ENCODE measurements around the gene CNTN5. TPM values are rescaled to one million over a fixed set of nuclear protein-coding genes. Genes with fewer than 3 reads are reported as not detected.

CNTN5 gene
- total and polyA plus RNA-seq, 2 donors (not counting 1 experiment from before 2014, with no cell fraction given): not detected

DNA sequence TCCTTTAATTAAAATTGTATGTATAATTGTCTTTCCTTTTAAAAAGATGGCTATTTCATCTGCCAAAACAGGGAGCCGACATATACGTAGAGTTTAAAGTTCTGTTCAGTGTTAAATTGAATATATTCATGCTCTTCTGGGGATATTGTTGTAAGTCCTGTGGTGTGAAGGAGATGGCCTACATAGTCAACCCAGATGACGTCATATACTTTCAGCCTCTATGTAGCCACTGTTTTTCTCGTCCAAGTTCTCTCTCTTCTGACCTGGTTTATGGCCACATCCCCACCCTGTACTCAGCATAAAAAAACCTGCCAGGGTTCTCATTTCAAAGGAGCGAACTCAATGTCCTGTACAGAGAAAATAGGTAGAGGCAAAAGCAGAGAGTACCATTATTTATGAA is 1156.9 kb downstream of the CNTN5 start:
- Histone ChIP-seq H2AFZ (ENCODE audit: insufficient read depth, low read depth, low read length, poor library complexity, severe bottlenecking) (no peak overlapping the region), H3K9me3 (ENCODE audit: control extremely low read depth in 1 of 3, control insufficient read depth in 2 of 3, insufficient read depth in 1 of 3, low read length in 2 of 3) (peaks cover 0 to 1% (median 0%) of the 10 kb centered on the region in 3 donors), H3K27me3 (replicated peaks in 1 of 4; ENCODE audit: control extremely low read depth in 1 of 4, control insufficient read depth in 3 of 4, insufficient read depth in 4 of 4, low read length in 3 of 4) (no peaks in the 10 kb centered on the region), H3K4me1 (ENCODE audit: control insufficient read depth in 2 of 2, insufficient read depth in 2 of 2, low read length in 2 of 2) (no peaks in the 10 kb centered on the region), H3K9ac (ENCODE audit: low read length) (no peak overlapping the region), H4K20me1 (ENCODE audit: control insufficient read depth, insufficient read depth, low read length, poor library complexity, severe bottlenecking) (no peaks in the 10 kb centered on the region), H3K36me3 (replicated peaks in 1 of 2; ENCODE audit: control extremely low read depth in 1 of 2, control insufficient read depth in 1 of 2, extremely low read depth in 1 of 2, insufficient read depth in 2 of 2, low read length in 1 of 2) (no peaks in the 10 kb centered on the region), H3K4me2 (replicated peaks; ENCODE audit: low read depth, low read length, poor library complexity, severe bottlenecking) (no peak overlapping the region), H3K79me2 (ENCODE audit: control insufficient read depth, insufficient read depth, low read length) (no peaks in the 10 kb centered on the region), H3K27ac (ENCODE audit: low read length in 2 of 2) (no peak overlapping the region), H3K4me3 (ENCODE audit: control extremely low read depth in 1 of 5, extremely low read depth in 1 of 5, insufficient read depth in 1 of 5, low read depth in 2 of 5, low read length in 4 of 5) (no peak overlapping the region)
- no peaks in the 10 kb centered on the region for H3K27me3 Mint-ChIP-seq
- DNase-seq: no peak
- intact Hi-C loops (cut with micrococcal nuclease): no loop called here
- H3K4me1 Mint-ChIP-seq: no peaks in the 10 kb centered on the region
- ATAC-seq (ENCODE audit: low read depth): no peak
- no CpG with 5 or more reads among the region's 5 CpGs for WGBS (ENCODE audit: insufficient coverage)
- H3K4me3 Mint-ChIP-seq: no peak overlapping the region
- CTCF ChIA-PET: no interaction called here
- H3K9me3 Mint-ChIP-seq (ENCODE audit: insufficient read depth): no peaks in the 10 kb centered on the region
- TF ChIP-seq, protein P1, sequence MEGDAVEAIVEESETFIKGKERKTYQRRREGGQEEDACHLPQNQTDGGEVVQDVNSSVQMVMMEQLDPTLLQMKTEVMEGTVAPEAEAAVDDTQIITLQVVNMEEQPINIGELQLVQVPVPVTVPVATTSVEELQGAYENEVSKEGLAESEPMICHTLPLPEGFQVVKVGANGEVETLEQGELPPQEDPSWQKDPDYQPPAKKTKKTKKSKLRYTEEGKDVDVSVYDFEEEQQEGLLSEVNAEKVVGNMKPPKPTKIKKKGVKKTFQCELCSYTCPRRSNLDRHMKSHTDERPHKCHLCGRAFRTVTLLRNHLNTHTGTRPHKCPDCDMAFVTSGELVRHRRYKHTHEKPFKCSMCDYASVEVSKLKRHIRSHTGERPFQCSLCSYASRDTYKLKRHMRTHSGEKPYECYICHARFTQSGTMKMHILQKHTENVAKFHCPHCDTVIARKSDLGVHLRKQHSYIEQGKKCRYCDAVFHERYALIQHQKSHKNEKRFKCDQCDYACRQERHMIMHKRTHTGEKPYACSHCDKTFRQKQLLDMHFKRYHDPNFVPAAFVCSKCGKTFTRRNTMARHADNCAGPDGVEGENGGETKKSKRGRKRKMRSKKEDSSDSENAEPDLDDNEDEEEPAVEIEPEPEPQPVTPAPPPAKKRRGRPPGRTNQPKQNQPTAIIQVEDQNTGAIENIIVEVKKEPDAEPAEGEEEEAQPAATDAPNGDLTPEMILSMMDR (IDR thresholded peaks at IDR 0.05): no peak
- no peak for TF ChIP-seq EZH2 (IDR thresholded peaks at IDR 0.05; ENCODE audit: borderline replicate concordance, insufficient read depth, low read depth, low read length, poor library complexity, severe bottlenecking)
- POLR2A ChIA-PET: no interaction called here
- no peak overlapping the region for H3K27ac Mint-ChIP-seq

DNA sequence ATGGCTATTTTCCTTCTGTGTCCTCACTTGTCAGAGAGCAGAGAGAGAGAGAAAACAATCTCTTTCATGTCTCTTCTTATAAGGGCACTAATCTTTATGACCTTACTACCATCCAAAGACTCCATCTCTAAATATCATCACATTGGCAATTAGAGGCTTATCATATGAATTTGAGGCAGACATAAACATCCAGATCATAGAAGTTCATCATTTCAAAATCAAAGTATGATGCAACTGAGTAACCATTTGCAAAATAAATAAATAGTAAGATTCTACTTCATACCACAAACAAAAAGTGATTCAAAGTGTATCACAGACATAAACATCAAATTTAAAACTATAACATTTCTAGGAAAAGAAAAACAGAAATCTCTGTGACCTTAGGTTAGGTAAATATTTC is 1161.6 kb downstream of the CNTN5 start:
- POLR2A ChIA-PET: no interaction called here
- no peaks in the 10 kb centered on the region for H3K79me2 ChIP-seq (ENCODE audit: control insufficient read depth, insufficient read depth, low read length)
- H3K36me3 ChIP-seq (replicated peaks in 1 of 2; ENCODE audit: control extremely low read depth in 1 of 2, control insufficient read depth in 1 of 2, extremely low read depth in 1 of 2, insufficient read depth in 2 of 2, low read length in 1 of 2): no peaks in the 10 kb centered on the region
- H3K4me1 ChIP-seq (ENCODE audit: control insufficient read depth in 2 of 2, insufficient read depth in 2 of 2, low read length in 2 of 2): no peaks in the 10 kb centered on the region
- intact Hi-C loops (cut with micrococcal nuclease): no loop called here
- no peaks in the 10 kb centered on the region for H3K27me3 ChIP-seq (replicated peaks in 1 of 4; ENCODE audit: control extremely low read depth in 1 of 4, control insufficient read depth in 3 of 4, insufficient read depth in 4 of 4, low read length in 3 of 4)
- no peaks in the 10 kb centered on the region for H4K20me1 ChIP-seq (ENCODE audit: control insufficient read depth, insufficient read depth, low read length, poor library complexity, severe bottlenecking)
- TF ChIP-seq, protein P1 (IDR thresholded peaks at IDR 0.05): no peak
- TF ChIP-seq EZH2 (IDR thresholded peaks at IDR 0.05; ENCODE audit: borderline replicate concordance, insufficient read depth, low read depth, low read length, poor library complexity, severe bottlenecking): no peak
- H3K9ac ChIP-seq (ENCODE audit: low read length): no peak overlapping the region
- no peak overlapping the region for H3K4me2 ChIP-seq (replicated peaks; ENCODE audit: low read depth, low read length, poor library complexity, severe bottlenecking)
- H3K27ac Mint-ChIP-seq: no peak overlapping the region
- no peak overlapping the region for H3K4me3 Mint-ChIP-seq
- H3K9me3 Mint-ChIP-seq (ENCODE audit: insufficient read depth): peaks cover 2% of the 10 kb centered on the region
- H3K9me3 ChIP-seq (ENCODE audit: control extremely low read depth in 1 of 3, control insufficient read depth in 2 of 3, insufficient read depth in 1 of 3, low read length in 2 of 3): peaks cover 0 to 5% (median 0%) of the 10 kb centered on the region in 3 donors
- CTCF ChIA-PET: interaction anchor here (0.9 kb wide), 1 partner anchor 9 kb away, joined by 3 read pairs; no protein-coding TSS in a partner anchor
- no peak for DNase-seq
- H3K27me3 Mint-ChIP-seq: no peaks in the 10 kb centered on the region
- no peak overlapping the region for H3K4me3 ChIP-seq (ENCODE audit: control extremely low read depth in 1 of 5, extremely low read depth in 1 of 5, insufficient read depth in 1 of 5, low read depth in 2 of 5, low read length in 4 of 5)
- no peaks in the 10 kb centered on the region for H3K4me1 Mint-ChIP-seq
- no peak for ATAC-seq (ENCODE audit: low read depth)
- no peak overlapping the region for H2AFZ ChIP-seq (ENCODE audit: insufficient read depth, low read depth, low read length, poor library complexity, severe bottlenecking)
- H3K27ac ChIP-seq (ENCODE audit: low read length in 2 of 2): no peak overlapping the region

Data from B cell (primary cell).